Fibroblast of upper back skin (primary cell): Measurements from ENCODE around the gene NEDD4L.

Source experiments
- DNase-seq: peaks from one replicate; pipeline ENCODE4 v3.0.0-alpha.2; 2013

NEDD4L gene

DNA sequence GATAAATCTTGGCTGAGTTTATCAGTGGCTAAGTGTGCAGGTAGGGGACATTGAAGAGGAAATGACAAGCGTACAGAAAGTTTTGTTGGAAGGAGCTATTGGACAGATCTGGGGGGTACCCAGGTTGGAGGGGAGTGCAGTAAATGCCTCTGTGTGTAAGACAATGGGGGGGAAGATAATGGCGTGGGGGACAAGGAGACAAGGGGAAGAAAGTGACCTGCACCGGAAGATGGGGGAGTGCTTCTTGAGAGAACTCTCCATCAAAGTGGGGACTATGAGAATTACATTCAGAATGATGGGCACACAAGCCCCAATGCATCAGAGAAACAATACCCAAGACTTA is 394.9 kb downstream of the NEDD4L start:
- DNase-seq: no peak

DNA sequence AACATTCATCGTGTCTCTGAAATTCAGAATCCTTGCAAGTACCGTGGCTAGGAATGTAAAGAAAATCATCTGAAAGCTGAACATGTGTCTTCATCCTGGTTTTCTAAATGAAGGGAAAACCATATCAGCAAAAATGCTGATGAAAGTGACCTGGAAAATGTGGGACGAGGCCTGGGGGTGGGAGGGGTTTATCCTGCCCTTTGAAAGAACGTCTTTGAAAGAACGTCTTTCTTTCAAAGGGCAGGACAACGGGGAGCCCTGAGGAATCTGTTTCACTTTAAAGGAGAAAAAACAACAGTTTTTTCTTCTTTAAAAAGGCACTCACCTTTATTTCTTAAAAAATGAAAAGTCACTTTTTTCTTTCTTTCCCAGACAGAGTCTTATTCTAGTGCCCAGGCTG is 399.6 kb downstream of the NEDD4L start:
- DNase-seq: no peak

DNA sequence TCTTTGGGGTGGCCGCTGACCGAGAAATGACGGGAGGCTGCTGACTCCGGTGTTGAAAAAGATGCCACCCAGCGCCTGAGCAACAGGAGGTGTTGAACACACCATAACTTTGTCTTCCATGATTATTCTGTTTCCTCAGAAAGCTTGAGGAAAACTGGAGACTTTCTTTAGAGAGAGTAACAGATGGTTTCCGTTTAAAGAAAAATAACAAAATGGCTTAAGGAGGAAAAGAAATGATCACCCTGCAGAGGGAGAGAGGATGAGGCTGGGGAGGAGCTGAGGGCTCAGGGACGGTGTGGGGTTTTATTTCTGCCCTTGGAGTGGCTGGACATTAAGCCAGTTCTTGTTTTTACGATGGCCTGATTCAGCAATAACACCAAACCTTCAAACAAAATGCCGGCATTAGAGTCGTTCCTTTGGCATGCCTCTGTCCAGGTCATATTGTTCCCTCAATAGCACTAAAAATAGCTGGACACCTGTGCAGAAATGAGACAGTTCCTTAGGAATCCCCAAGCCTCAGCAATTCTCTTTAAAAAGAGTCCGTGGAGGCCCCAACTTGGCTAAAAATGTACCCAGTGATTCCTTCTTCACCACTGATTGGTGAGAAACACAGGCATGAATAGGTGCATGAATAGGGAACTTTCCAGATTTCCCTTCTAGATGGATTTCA is 402.5 kb downstream of the NEDD4L start:
- DNase-seq: no peak

DNA sequence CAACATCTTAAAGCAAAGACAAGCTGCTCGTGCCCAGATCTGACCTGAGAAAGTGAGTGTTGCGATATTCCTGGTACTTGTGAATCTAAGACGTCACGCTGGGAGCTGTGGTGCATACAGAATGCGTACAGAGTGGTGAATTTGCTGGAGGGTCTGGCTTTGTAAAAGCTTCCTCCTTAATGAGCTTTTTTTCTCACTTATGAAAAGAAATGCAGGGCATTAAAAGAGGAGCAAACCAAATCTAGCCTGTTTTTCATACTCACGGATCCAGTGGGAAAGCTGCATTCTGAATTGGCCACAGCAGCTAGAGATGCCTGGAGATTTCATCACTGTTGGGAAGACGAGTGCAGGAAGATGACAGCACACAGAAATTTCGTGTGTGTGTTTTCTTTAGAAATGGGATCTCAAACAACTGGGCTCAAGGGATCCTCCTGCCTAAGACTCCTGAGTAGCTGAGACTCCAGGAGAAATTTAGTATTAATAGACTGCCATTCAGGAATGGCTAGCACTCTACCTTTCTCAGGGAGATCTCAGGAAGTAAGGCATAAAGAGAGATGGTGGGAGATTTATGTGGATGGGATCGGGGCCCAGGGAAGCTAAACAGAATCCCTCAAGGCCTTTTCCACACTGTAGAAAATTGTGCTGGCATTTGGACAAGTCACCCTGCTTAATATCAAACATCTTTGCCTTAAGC is 403.5 kb downstream of the NEDD4L start:
- DNase-seq: peak; percentile 23

DNA sequence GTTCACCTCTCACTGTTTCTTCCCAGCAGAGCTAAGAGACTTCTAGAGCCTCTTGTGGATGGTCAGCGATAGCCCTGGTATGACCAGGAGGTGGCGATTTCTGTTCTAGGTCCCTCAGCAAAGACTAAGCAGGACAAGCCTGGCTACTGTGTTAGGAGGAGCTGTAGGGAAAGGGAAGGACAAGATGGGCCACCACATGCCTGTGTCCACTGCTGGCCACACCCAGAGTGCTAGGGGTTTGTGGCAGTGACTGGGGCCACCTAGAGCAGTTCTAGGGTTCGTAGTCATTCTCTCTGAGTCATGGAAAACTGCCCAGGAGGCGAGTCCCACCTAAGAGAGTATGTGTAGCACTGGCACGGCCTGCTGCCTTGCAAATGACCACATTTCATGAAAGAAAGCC is 405.4 kb downstream of the NEDD4L start:
- DNase-seq: no peak
